Stimulated activated CD8-positive, alpha-beta memory T cell treated with anti-CD3 and anti-CD28 coated beads, Interleukin-4, amount 100 ng/mL, for 24 hours (primary cell): ENCODE results near the gene TNFRSF13B.
"Not testable (repeated sequence)": the region's sequence is repeated elsewhere in the genome, so short reads cannot be mapped to it uniquely, and the experiment has no call there.

Source experiments
- DNase-seq: peaks from one replicate; pipeline ENCODE4 v3.0.0-alpha.2; 2020; ENCODE audit warnings: low read depth

TNFRSF13B gene

GRCh38 chr17:16925461-16926060 lies 46.4 kb downstream of the TNFRSF13B start:
- DNase-seq, result no peak

- DNase-seq, result no peak
These were observed 47.0 kb downstream of the TNFRSF13B start for GRCh38 chr17:16924696-16925440.

DNA sequence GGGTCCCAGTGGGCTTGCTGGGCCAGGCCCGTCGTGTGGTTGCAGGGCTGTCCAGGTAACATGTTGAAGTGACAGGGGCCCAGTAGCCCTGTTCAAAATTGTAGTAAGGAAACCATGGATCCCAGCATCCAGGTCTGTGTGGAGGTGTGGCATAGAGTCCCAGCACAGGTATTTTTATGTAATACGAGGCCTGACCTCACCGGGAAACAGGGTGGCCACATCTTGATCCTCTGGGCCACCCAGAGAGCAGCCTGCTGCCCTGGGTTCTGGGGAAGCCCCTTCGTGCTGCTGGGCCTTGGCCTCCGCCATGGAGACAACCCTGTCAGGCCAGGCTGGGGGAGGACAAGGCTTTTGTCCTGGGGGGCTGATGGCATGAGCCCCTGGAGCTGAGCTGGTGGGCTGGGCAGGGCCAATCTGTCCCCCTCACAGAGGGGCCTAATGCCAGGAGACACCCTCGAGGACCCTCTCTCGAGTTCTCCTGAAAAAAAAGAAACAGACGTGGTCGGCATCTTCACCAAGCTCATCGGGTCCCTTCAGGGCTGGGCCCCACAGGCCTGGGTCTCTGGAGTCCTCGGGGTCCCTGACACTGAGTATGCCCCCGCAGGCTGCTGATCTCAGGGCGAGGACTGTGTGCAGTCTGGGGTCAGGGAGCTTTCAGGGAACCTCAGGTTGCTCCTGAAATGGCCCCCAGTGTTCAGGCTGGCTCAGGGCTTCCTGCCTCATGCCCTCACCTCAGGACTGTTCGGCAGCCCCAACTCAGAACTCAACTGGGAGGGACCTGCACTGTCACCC lies 47.8 kb downstream of the TNFRSF13B start:
- DNase-seq, result no peak

DNA sequence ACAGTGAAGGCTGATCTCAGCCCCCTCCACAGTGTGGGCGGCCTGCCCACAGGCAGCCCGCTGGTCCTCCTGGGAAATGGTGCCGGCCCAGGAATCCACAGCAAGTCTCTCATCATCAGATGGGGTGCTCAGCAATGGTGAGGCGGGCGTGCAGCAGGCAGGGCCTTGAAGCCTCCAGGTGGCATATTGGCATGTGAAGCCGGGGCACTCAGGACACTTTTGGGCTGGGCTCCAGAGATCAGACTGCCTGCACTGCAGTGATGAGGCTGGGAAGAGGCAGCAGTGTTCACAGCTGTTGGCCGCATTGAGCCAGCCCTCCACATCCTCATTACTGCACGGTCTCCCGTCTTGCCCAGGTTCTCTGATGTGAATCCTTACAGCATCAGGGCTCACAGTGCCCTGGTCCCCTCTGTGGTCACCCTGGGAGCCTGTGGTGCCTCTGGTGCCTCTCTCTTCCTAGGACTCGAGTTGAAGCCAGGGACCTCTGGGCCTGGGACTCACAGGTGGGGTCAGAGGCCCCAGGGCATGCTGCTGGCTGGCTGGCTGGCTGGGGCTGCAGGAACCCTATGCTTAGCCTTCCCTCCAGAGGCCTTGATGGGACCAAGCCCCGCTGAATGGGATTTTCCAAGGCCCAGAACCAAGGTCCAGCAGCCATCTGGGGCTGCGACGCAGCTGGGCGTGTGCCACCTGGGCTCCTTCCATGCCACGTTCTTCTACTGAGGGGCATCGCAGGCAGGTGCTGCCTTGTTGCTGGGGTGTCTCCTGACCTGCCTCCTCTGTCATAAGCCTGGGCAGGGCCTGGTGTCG lies 48.6 kb downstream of the TNFRSF13B start:
- no peak for DNase-seq

DNA sequence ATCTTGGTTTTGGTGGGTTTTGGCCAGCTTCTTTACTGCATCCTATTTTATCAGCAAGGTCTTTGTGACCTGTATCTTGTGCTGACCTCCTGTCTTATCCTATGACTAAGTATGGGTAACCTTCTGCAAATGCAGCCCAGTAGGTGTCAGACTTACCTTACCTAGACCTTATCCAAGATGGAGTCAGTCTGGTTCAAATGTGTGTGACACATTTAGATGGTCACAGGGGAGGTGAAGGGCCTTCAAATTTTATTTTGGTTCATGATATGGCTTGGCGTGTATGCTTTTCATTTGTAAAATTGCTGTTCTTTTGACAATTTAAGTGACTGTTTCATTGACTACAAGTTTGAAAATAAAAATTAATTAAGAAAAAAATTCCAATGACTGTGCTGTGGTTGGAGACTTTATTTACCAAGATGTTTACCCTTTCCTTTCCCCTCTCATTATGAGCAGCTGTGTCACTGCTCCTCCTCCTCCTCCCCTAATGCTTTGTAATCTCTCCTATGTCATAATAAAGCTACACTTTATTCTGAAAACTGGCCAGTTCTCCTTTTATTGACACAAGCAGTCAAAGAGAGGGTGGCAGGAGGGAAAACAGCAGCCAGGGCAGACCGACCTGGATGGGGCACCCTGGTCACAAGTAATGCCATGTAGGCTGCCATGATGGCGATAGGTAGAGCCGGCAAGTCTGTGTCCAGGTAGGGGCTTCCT lies 49.4 kb downstream of the TNFRSF13B start:
- DNase-seq, result no peak

GRCh38 chr17:16921451-16921850 lies 50.5 kb downstream of the TNFRSF13B start:
- not testable (repeated sequence) for DNase-seq

GRCh38 chr17:16920628-16921020 lies 51.3 kb downstream of the TNFRSF13B start:
- DNase-seq, result no peak

GRCh38 chr17:16919663-16920627 lies 52.0 kb downstream of the TNFRSF13B start:
- DNase-seq, result no peak

GRCh38 chr17:16918443-16918842 lies 53.5 kb downstream of the TNFRSF13B start:
- DNase-seq, result no peak

- DNase-seq, result no peak
These were observed 54.1 kb downstream of the TNFRSF13B start for GRCh38 chr17:16917671-16918394.

- no peak for DNase-seq
These were observed 55.4 kb downstream of the TNFRSF13B start for GRCh38 chr17:16916557-16916920.

DNA sequence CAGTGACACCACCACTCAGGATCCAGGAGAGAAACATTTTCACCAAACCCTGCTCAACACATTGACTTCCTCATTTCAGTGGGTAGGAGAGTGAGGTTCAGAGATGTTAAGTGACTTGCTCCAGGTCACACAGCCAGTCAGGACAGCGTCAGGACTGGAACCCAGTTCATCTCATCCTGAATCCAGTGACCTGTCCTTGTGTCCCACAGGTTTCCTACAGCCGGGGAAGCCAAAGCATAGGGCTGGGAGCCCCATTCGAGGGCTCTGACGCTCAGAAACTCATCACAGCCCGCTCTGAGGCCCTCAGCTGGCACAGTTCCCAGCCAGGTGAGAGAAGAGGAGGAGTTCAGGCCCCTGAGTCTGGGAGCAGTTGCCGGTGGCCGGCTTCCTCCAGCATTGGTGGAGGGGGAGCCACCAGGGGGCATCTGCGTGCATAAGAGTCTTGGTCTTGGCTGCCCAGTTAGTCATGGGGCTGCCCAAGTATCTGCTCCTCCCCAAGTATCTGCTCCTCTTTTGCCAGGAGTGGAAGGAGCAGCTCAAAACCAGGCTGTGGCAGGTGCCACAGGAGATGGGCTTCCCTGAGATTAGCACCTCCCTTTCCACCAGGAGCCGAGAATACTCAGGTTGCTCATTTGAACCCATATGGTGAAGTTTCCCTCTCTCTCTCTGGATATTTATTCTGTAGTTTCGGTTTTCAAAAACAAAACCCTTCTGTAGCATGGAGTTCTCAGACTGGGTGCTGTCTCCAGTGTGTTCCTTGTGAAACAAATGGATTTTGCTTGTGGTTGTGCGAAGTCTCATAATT lies 56.0 kb downstream of the TNFRSF13B start:
- DNase-seq, result peak; percentile 5

- no peak for DNase-seq
These were observed 58.5 kb downstream of the TNFRSF13B start for GRCh38 chr17:16913463-16913862.

- no peak for DNase-seq
These were observed 59.6 kb downstream of the TNFRSF13B start for GRCh38 chr17:16912021-16912962.

DNA sequence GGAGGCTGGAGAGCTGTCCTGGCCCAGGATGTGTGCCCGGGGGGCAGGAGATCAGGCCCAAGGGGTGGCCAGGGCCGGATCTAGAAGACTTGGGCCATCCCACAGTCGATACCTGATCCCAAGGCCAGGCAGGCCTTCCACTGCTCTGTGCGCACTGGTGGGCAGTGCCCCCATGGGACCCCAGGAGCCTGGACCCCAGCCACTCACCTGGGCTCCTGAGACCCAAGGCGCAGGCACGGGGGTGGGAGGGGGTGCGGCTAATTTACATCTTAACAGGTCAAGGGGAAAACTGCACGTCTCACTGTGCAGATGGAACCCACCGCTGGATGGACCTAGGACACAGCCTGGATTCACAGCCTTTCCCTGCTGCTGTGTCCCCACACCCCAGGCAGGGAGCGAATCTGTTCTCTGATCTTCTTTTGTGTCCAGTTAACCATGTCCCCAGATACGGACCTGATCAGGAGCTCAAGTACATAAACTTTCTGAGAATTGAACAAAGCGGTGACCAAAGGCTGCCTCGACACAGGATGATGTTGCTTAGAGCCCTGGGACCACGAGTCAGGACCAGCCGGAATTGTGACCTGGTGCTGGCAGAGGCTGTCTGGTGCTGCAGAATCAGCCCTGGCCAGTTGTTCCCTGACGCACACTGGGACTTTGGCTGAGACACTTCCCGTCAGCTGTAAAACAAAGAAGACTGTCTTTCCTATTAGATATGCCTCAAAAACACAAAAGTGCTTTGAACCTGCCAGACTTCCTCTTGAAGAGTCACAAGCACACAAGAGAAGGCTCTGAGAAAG lies 60.6 kb downstream of the TNFRSF13B start:
- DNase-seq, result no peak

DNA sequence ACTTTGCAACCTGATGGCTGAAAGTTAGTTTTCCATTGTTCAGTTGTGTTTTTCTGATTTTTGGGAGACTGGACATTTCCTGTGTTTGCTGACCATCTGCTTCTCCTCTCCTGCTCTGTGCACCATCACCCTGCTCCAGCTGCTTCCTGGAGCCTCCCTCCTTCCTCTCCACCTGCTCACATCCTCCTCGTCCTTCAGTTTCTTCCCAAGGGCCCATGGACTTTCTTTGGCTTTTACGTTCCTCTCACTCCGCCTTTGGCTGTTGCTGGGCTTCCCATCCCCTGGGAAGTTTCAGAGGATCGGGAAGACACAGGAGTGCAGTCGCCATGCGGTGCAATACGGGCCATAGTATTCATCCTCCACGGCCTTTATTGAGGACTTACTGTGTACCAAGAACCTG lies 61.6 kb downstream of the TNFRSF13B start:
- no peak for DNase-seq
